Peyer's patch (tissue), 4 donors: ENCODE results near the gene MYBBP1A. TPM values are rescaled to one million over a fixed set of nuclear protein-coding genes. Genes with fewer than 3 reads are reported as not detected.
A peak's percentile ranks its signal among the peaks of the same experiment; 100 is the strongest.

Experiments used
- DNase-seq, 3 donors: peaks; one replicate each; pipeline ENCODE4 v3.0.0-alpha.2; 2017 to 2019
- H3K27ac ChIP-seq, 4 donors: fragments of 200-600 bp; sonication (generic); one replicate each; pipeline ENCODE4 v1.5.1; 2016 to 2019
- H3K27me3 ChIP-seq, 2 donors: fragments of 200-600 bp; sonication (generic); one replicate each; pipeline ENCODE4 v1.5.1; 2019
- H3K36me3 ChIP-seq, 3 donors: fragments of 200-600 bp; sonication (generic); one replicate each; pipeline ENCODE4 v1.5.1; 2016 to 2019
- H3K4me1 ChIP-seq, 4 donors: fragments of 200-600 bp; sonication (generic); one replicate each; pipeline ENCODE4 v1.5.1; 2016 to 2019
- H3K4me3 ChIP-seq, 4 donors: fragments of 200-600 bp; sonication (generic); 1 replicate in 3 of 4; 2 replicates in 1 of 4; pipeline ENCODE4 v1.5.1; 2016 to 2019; ENCODE audit warnings: mild to moderate bottlenecking in 1 of 4
- H3K9me3 ChIP-seq, 4 donors: fragments of 200-600 bp; sonication (generic); one replicate each; pipeline ENCODE4 v1.5.1; 2016 to 2019; ENCODE audit warnings: mild to moderate bottlenecking in 1 of 4
- CTCF ChIP-seq, 6 experiments: fragments of 450-650 bp in 4 of 6; fragments of 200-600 bp in 2 of 6; sonication (generic) in 1 of 6; IDR thresholded peaks; one replicate each; pipeline ENCODE4 v1.5.1; 2017 to 2019; ENCODE audit warnings: antibody characterized with exemption in 6 of 6, mild to moderate bottlenecking in 3 of 6, moderate library complexity in 1 of 6
- POLR2A ChIP-seq, 2 donors: fragments of 450-650 bp; IDR thresholded peaks; one replicate each; pipeline ENCODE4 v1.5.1; 2017; ENCODE audit warnings: antibody characterized with exemption in 2 of 2, mild to moderate bottlenecking in 2 of 2, moderate library complexity in 2 of 2
- total RNA-seq, 4 donors: library from RNA; depleted of rRNA; stranded (reverse); fragments of >200 nt; gene quantifications; one replicate each; pipeline ENCODE4 v1.1.0, GENCODE V29; 2016

Gene MYBBP1A
- total RNA-seq, 4 donors from 2014 or later, result 27.1 to 244 (median 91.2) TPM

GRCh38 chr17:4586043-4586442 is 30.9 kb upstream of the MYBBP1A start:
- no peak for DNase-seq
- H3K9me3 ChIP-seq, result no peaks in the 10 kb centered on the region
- H3K27ac ChIP-seq, result no peak overlapping the region
- peaks cover 0 to 7% of the 10 kb centered on the region in 2 donors for H3K27me3 ChIP-seq
- peaks cover 0 to 18% (median 7%) of the 10 kb centered on the region in 4 donors for H3K4me1 ChIP-seq
- TF ChIP-seq CTCF (IDR thresholded peaks at IDR 0.05) (no peak), POLR2A (IDR thresholded peaks at IDR 0.05) (no peak)
- no peaks in the 10 kb centered on the region for H3K36me3 ChIP-seq
- H3K4me3 ChIP-seq, result no peak overlapping the region

GRCh38 chr17:4585638-4585994 is 30.4 kb upstream of the MYBBP1A start:
- Histone ChIP-seq H3K4me1 (peaks cover 0 to 18% (median 7%) of the 10 kb centered on the region in 4 donors), H3K4me3 (no peak overlapping the region)
- no peak for TF ChIP-seq CTCF (IDR thresholded peaks at IDR 0.05)
- no peak for TF ChIP-seq POLR2A (IDR thresholded peaks at IDR 0.05)

GRCh38 chr17:4584917-4585637 is 29.9 kb upstream of the MYBBP1A start:
- TF ChIP-seq CTCF (IDR thresholded peaks at IDR 0.05) (no peak), POLR2A (IDR thresholded peaks at IDR 0.05) (no peak)
- Histone ChIP-seq H3K4me3 (peak overlapping the region; percentile 19 to 57 (median 51)), H3K9me3 (no peaks in the 10 kb centered on the region), H3K27me3 (peaks cover 0 to 7% of the 10 kb centered on the region in 2 donors), H3K4me1 (peaks cover 0 to 18% (median 7%) of the 10 kb centered on the region in 4 donors), H3K27ac (peak overlapping the region in 3 of 4 donors; percentile 9 to 55 (median 17)), H3K36me3 (no peaks in the 10 kb centered on the region)
- DNase-seq, result no peak

More at GRCh38 chr17:4585638-4585994, 30.4 kb upstream of the MYBBP1A start:
- peaks cover 0 to 7% of the 10 kb centered on the region in 2 donors for H3K27me3 ChIP-seq
- H3K36me3 ChIP-seq, result no peaks in the 10 kb centered on the region
- H3K9me3 ChIP-seq, result no peaks in the 10 kb centered on the region
- no peak for DNase-seq
- H3K27ac ChIP-seq, result no peak overlapping the region

GRCh38 chr17:4584101-4584916 is 29.1 kb upstream of the MYBBP1A start, which contains the start of gene SMTNL2:
Gene SMTNL2 (plus strand): TSS chr17:4584529. CDS start chr17:4584606, 77 bp downstream.
- DNase-seq, result no peak
- peaks cover 0 to 7% of the 10 kb centered on the region in 2 donors for H3K27me3 ChIP-seq
- TF ChIP-seq CTCF (IDR thresholded peaks at IDR 0.05) (no peak), POLR2A (IDR thresholded peaks at IDR 0.05) (no peak)
- no peaks in the 10 kb centered on the region for H3K9me3 ChIP-seq
- H3K4me1 ChIP-seq, result peaks cover 0 to 18% (median 7%) of the 10 kb centered on the region in 4 donors
- no peaks in the 10 kb centered on the region for H3K36me3 ChIP-seq
- H3K27ac ChIP-seq, result peak within 1 kb of the TSS in 3 of 4 donors; percentile 17 to 55 (median 39)
- peak within 1 kb of the TSS; percentile 19 to 57 (median 51) for H3K4me3 ChIP-seq

- Histone ChIP-seq H3K4me1 (peaks cover 0 to 18% (median 7%) of the 10 kb centered on the region in 4 donors), H3K27ac (peak overlapping the region in 2 of 4 donors; percentile 39 to 55), H3K4me3 (peak overlapping the region; percentile 19 to 57 (median 51)), H3K36me3 (no peaks in the 10 kb centered on the region), H3K9me3 (no peaks in the 10 kb centered on the region), H3K27me3 (peaks cover 0 to 7% of the 10 kb centered on the region in 2 donors)
- TF ChIP-seq CTCF (IDR thresholded peaks at IDR 0.05) (peak in 1 of 6 experiments; percentile 23), POLR2A (IDR thresholded peaks at IDR 0.05) (no peak)
- no peak for DNase-seq
Measured at GRCh38 chr17:4583782-4584100, 28.6 kb upstream of the MYBBP1A start.
